Left renal cortex interstitium (tissue), 4 donors: ENCODE data around the gene PRRG1. TPM values are rescaled to one million over a fixed set of nuclear protein-coding genes. Genes with fewer than 3 reads are reported as not detected.
"Not testable (repeated sequence)": the region's sequence is repeated elsewhere in the genome, so short reads cannot be mapped to it uniquely, and the experiment has no call there.

Experiments
- DNase-seq, 4 donors: peaks; one replicate each; pipeline ENCODE4 v3.0.0-alpha.2; 2013; ENCODE audit warnings: low read depth in 4 of 4, low spot score in 2 of 4, missing footprints in 1 of 4
- polyA plus RNA-seq, 4 donors: library from polyadenylated mRNA; unstranded; fragments of 120-200 nt; gene quantifications; one replicate each; pipeline ENCODE4 v1.2.1, GENCODE V29; 2013; ENCODE audit not compliant: insufficient read length in 4 of 4

PRRG1 gene
- polyA plus RNA-seq, 4 donors: 21.1 to 25.3 (median 23.8) TPM

GRCh38 chrX:37371578-37371991 is 22.4 kb downstream of the PRRG1 start:
- DNase-seq: no peak

GRCh38 chrX:37378404-37378803 is 29.2 kb downstream of the PRRG1 start:
- DNase-seq: no peak

GRCh38 chrX:37378830-37379229 is 29.7 kb downstream of the PRRG1 start:
- no peak for DNase-seq

- no peak for DNase-seq
These were observed 31.1 kb downstream of the PRRG1 start for GRCh38 chrX:37380256-37380655.

- no peak for DNase-seq
These were observed 31.8 kb downstream of the PRRG1 start for GRCh38 chrX:37380924-37381323.

GRCh38 chrX:37383313-37383712 is 34.1 kb downstream of the PRRG1 start:
- no peak for DNase-seq

GRCh38 chrX:37388413-37388812 is 39.2 kb downstream of the PRRG1 start:
- DNase-seq: no peak

- no peak for DNase-seq
These were observed 56.8 kb downstream of the PRRG1 start for GRCh38 chrX:37405956-37406355.

- no peak for DNase-seq
These were observed 58.6 kb downstream of the PRRG1 start for GRCh38 chrX:37407736-37408135.

- DNase-seq: no peak
These were observed 60.1 kb downstream of the PRRG1 start for GRCh38 chrX:37409278-37409677.

- DNase-seq: no peak
These were observed 71.0 kb downstream of the PRRG1 start for GRCh38 chrX:37420185-37420584.

GRCh38 chrX:37420756-37421155 is 71.6 kb downstream of the PRRG1 start:
- DNase-seq: no peak

- DNase-seq: no peak
These were observed 74.9 kb downstream of the PRRG1 start for GRCh38 chrX:37424000-37424429.

- no peak for DNase-seq
These were observed 76.2 kb downstream of the PRRG1 start for GRCh38 chrX:37425370-37425769.

GRCh38 chrX:37428962-37429361 is 79.8 kb downstream of the PRRG1 start:
- not testable (repeated sequence) for DNase-seq

- DNase-seq: no peak
These were observed 85.2 kb downstream of the PRRG1 start for GRCh38 chrX:37434362-37434761.

GRCh38 chrX:37437160-37437559 is 88.0 kb downstream of the PRRG1 start:
- no peak for DNase-seq

- no peak for DNase-seq
These were observed 92.2 kb downstream of the PRRG1 start for GRCh38 chrX:37441377-37441776.

GRCh38 chrX:37445182-37445581 is 96.0 kb downstream of the PRRG1 start:
- DNase-seq: no peak

- no peak for DNase-seq
These were observed 104.7 kb downstream of the PRRG1 start for GRCh38 chrX:37453821-37454220.

GRCh38 chrX:37454537-37455285 is 105.5 kb downstream of the PRRG1 start:
- DNase-seq: no peak

- no peak for DNase-seq
These were observed 106.2 kb downstream of the PRRG1 start for GRCh38 chrX:37455381-37455780.

- DNase-seq: not testable (repeated sequence)
These were observed 111.1 kb downstream of the PRRG1 start for GRCh38 chrX:37460285-37460684.
